ENCODE measurements around the gene CTDSP1.

DNA sequence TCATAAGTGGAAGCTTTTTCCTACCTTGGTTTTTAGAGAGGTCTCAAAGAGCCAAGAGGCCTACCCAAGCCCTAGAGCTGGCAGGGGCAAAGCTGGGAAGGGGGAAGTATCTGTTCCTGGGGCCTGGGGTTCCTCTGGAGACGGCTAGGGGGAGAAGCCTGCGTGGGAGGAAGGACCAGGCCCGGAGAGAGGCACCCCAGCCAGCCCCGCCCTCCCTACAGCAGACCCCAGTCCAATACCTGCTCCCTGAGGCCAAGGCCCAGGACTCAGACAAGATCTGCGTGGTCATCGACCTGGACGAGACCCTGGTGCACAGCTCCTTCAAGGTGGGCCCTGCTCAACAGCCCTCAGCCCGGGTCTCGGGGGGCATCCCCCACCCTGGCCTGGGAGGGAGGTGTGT, 2.2 kb downstream of the CTDSP1 start:
- TF ChIP-seq EP300 (IDR thresholded peaks at IDR 0.05; ENCODE audit: borderline replicate concordance in 1 of 2, low read depth in 1 of 2, low read length in 1 of 2) (no peak), YY1 (IDR thresholded peaks at IDR 0.05; ENCODE audit: low read depth) (no peak), RAD21 (IDR thresholded peaks at IDR 0.05; ENCODE audit: low read length) (no peak), GATA2 (CRISPR knock-in tag; IDR thresholded peaks at IDR 0.05) (no peak), EZH2phosphoT487 (IDR thresholded peaks at IDR 0.05; ENCODE audit: borderline replicate concordance, low read depth) (no peak), JUND (IDR thresholded peaks at IDR 0.05) (no peak)
- TF ChIP-seq, protein P1, sequence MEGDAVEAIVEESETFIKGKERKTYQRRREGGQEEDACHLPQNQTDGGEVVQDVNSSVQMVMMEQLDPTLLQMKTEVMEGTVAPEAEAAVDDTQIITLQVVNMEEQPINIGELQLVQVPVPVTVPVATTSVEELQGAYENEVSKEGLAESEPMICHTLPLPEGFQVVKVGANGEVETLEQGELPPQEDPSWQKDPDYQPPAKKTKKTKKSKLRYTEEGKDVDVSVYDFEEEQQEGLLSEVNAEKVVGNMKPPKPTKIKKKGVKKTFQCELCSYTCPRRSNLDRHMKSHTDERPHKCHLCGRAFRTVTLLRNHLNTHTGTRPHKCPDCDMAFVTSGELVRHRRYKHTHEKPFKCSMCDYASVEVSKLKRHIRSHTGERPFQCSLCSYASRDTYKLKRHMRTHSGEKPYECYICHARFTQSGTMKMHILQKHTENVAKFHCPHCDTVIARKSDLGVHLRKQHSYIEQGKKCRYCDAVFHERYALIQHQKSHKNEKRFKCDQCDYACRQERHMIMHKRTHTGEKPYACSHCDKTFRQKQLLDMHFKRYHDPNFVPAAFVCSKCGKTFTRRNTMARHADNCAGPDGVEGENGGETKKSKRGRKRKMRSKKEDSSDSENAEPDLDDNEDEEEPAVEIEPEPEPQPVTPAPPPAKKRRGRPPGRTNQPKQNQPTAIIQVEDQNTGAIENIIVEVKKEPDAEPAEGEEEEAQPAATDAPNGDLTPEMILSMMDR (IDR thresholded peaks at IDR 0.05): no peak
- TF ChIP-seq, protein P2, sequence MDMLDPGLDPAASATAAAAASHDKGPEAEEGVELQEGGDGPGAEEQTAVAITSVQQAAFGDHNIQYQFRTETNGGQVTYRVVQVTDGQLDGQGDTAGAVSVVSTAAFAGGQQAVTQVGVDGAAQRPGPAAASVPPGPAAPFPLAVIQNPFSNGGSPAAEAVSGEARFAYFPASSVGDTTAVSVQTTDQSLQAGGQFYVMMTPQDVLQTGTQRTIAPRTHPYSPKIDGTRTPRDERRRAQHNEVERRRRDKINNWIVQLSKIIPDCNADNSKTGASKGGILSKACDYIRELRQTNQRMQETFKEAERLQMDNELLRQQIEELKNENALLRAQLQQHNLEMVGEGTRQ (IDR thresholded peaks at IDR 0.05; ENCODE audit: borderline replicate concordance, low read depth, low read length): no peak
- TF ChIP-seq, protein P3, sequence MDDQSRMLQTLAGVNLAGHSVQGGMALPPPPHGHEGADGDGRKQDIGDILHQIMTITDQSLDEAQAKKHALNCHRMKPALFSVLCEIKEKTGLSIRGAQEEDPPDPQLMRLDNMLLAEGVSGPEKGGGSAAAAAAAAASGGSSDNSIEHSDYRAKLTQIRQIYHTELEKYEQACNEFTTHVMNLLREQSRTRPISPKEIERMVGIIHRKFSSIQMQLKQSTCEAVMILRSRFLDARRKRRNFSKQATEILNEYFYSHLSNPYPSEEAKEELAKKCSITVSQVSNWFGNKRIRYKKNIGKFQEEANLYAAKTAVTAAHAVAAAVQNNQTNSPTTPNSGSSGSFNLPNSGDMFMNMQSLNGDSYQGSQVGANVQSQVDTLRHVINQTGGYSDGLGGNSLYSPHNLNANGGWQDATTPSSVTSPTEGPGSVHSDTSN (IDR thresholded peaks at IDR 0.05): no peak
- TF ChIP-seq, protein P4, sequence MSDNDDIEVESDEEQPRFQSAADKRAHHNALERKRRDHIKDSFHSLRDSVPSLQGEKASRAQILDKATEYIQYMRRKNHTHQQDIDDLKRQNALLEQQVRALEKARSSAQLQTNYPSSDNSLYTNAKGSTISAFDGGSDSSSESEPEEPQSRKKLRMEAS (IDR thresholded peaks at IDR 0.05; ENCODE audit: low read depth): no peak
